Fibroblast of lung (primary cell): Measurements from ENCODE around the gene ABCG2. TPM values are rescaled to one million over a fixed set of nuclear protein-coding genes. Genes with fewer than 3 reads are reported as not detected.
A peak's percentile ranks its signal among the peaks of the same experiment; 100 is the strongest.

Experiments
- DNase-seq, 2 donors: peaks; one replicate each; pipeline versions ENCODE4 v3.0.0 to v3.0.0-alpha.2; 2010; ENCODE audit warnings: low read depth in 2 of 2
- H2AFZ ChIP-seq: 2 replicates; pipeline ENCODE4 v1.5.1; 2012; ENCODE audit warnings: low read length, control low read depth, inconsistent platforms
- H3K27ac ChIP-seq: 2 replicates; pipeline ENCODE4 v1.5.1; 2011; ENCODE audit warnings: low read length, control low read depth; ENCODE audit not compliant: insufficient read depth
- H3K27me3 ChIP-seq: 2 replicates; pipeline ENCODE4 v1.5.1; 2011; ENCODE audit warnings: mild to moderate bottlenecking, low read length; ENCODE audit not compliant: control insufficient read depth, insufficient read depth
- H3K36me3 ChIP-seq: 2 replicates; pipeline ENCODE4 v1.5.1; 2011; ENCODE audit warnings: low read length; ENCODE audit not compliant: control insufficient read depth, insufficient read depth
- H3K4me1 ChIP-seq: 2 replicates; pipeline ENCODE4 v1.5.1; 2011; ENCODE audit warnings: low read length; ENCODE audit not compliant: control insufficient read depth, insufficient read depth; ENCODE audit errors: extremely low read depth
- H3K4me2 ChIP-seq: 2 replicates; pipeline ENCODE4 v1.5.1; 2011; ENCODE audit warnings: low read length, control low read depth; ENCODE audit not compliant: insufficient read depth; ENCODE audit errors: extremely low read depth
- H3K4me3 ChIP-seq, 4 experiments: fragments of 200-600 bp in 1 of 4; sonication (generic) in 1 of 4; replicated peaks in 1 of 4; 2 replicates each; pipeline ENCODE4 v1.5.1; 2011 to 2016; ENCODE audit warnings: low read length in 4 of 4, low read depth in 3 of 4, mild to moderate bottlenecking in 3 of 4, control low read depth in 2 of 4, inconsistent platforms in 1 of 4, mixed read lengths in 1 of 4; ENCODE audit not compliant: insufficient read depth in 1 of 4; ENCODE audit errors: control extremely low read depth in 1 of 4
- H3K79me2 ChIP-seq: 2 replicates; pipeline ENCODE4 v1.5.1; 2012; ENCODE audit warnings: mild to moderate bottlenecking, low read length, inconsistent platforms; ENCODE audit not compliant: control insufficient read depth, insufficient read depth
- H3K9ac ChIP-seq: 2 replicates; pipeline ENCODE4 v1.5.1; 2011; ENCODE audit warnings: mild to moderate bottlenecking, low read length, control low read depth; ENCODE audit not compliant: insufficient read depth
- H3K9me3 ChIP-seq: 2 replicates; pipeline ENCODE4 v1.5.1; 2012; ENCODE audit warnings: low read depth, low read length; ENCODE audit not compliant: control insufficient read depth, insufficient read depth
- H4K20me1 ChIP-seq: 2 replicates; pipeline ENCODE4 v1.5.1; 2011; ENCODE audit warnings: low read length; ENCODE audit not compliant: control insufficient read depth, insufficient read depth; ENCODE audit errors: extremely low read depth
- CTCF ChIP-seq, 2 donors: IDR thresholded peaks in 1 of 2; conservative IDR thresholded peaks in 1 of 2; 1 replicate in 1 of 2; 2 replicates in 1 of 2; pipeline ENCODE4 v1.5.1; 2011 to 2012; ENCODE audit warnings: low read length in 2 of 2, control low read depth in 1 of 2, inconsistent platforms in 1 of 2, low read depth in 1 of 2, mild to moderate bottlenecking in 1 of 2
- EZH2 ChIP-seq: IDR thresholded peaks from 2 replicates; pipeline ENCODE4 v1.5.1; 2012; ENCODE audit warnings: low read length, control low read depth, mild to moderate bottlenecking; ENCODE audit errors: missing control alignments
- polyA plus RNA-seq, 2 donors: library from polyadenylated mRNA; depleted of rRNA in 1 of 2; stranded (reverse) in 1 of 2; unstranded in 1 of 2; fragments of >200 nt; gene quantifications; 2 replicates each; pipeline ENCODE4 v1.2.1, GENCODE V29; 2011 to 2012; ENCODE audit warnings: missing spikeins in 1 of 2
- total RNA-seq: library from RNA; depleted of rRNA; stranded (reverse); fragments of >200 nt; gene quantifications from 2 replicates; pipeline ENCODE4 v1.2.1, GENCODE V29; 2014

ABCG2 gene
- total and polyA plus RNA-seq, 2 donors (not counting 1 experiment from before 2014, with no cell fraction given), result 1.3 to 5.5 TPM

- H3K4me1 ChIP-seq, result no peaks in the 10 kb centered on the region
- H2AFZ ChIP-seq, result no peak overlapping the region
- no peaks in the 10 kb centered on the region for H3K36me3 ChIP-seq
- H3K4me3 ChIP-seq, result no peak overlapping the region
- no peaks in the 10 kb centered on the region for H3K79me2 ChIP-seq
- no peak for DNase-seq
- H3K27me3 ChIP-seq, result no peaks in the 10 kb centered on the region
- TF ChIP-seq CTCF (conservative IDR thresholded peaks at IDR 0.05 in 1 of 2, IDR thresholded peaks at IDR 0.05 in 1 of 2; ENCODE audit: low read depth in 1 of 2, low read length in 2 of 2) (no peak), EZH2 (no peak)
- no peak overlapping the region for H3K4me2 ChIP-seq
- H3K9me3 ChIP-seq, result no peaks in the 10 kb centered on the region
- no peaks in the 10 kb centered on the region for H4K20me1 ChIP-seq
- no peak overlapping the region for H3K27ac ChIP-seq
- H3K9ac ChIP-seq, result no peak overlapping the region
Measured at GRCh38 chr4:88144866-88145300, 13.6 kb downstream of the ABCG2 start.

GRCh38 chr4:88144048-88144447 is 14.4 kb downstream of the ABCG2 start:
- H3K9me3 ChIP-seq, result no peaks in the 10 kb centered on the region
- H3K27me3 ChIP-seq, result no peaks in the 10 kb centered on the region
- H3K9ac ChIP-seq, result no peak overlapping the region
- no peaks in the 10 kb centered on the region for H3K36me3 ChIP-seq
- H3K4me2 ChIP-seq, result no peak overlapping the region
- no peak for TF ChIP-seq EZH2
- no peak for TF ChIP-seq CTCF (conservative IDR thresholded peaks at IDR 0.05 in 1 of 2, IDR thresholded peaks at IDR 0.05 in 1 of 2; ENCODE audit: low read depth in 1 of 2, low read length in 2 of 2)
- H3K4me1 ChIP-seq, result no peaks in the 10 kb centered on the region
- no peaks in the 10 kb centered on the region for H3K79me2 ChIP-seq
- no peak for DNase-seq
- no peak overlapping the region for H3K27ac ChIP-seq
- no peak overlapping the region for H3K4me3 ChIP-seq
- H4K20me1 ChIP-seq, result no peaks in the 10 kb centered on the region
- H2AFZ ChIP-seq, result no peak overlapping the region

GRCh38 chr4:88143504-88143903 is 14.9 kb downstream of the ABCG2 start:
- no peaks in the 10 kb centered on the region for H3K36me3 ChIP-seq
- DNase-seq, result peak; percentile 18 to 87
- no peaks in the 10 kb centered on the region for H3K27me3 ChIP-seq
- peak overlapping the region; percentile 2 for H3K27ac ChIP-seq
- H3K79me2 ChIP-seq, result no peaks in the 10 kb centered on the region
- no peak overlapping the region for H2AFZ ChIP-seq
- H3K4me3 ChIP-seq, result no peak overlapping the region
- no peaks in the 10 kb centered on the region for H4K20me1 ChIP-seq
- H3K4me2 ChIP-seq, result no peak overlapping the region
- H3K9ac ChIP-seq, result no peak overlapping the region
- no peaks in the 10 kb centered on the region for H3K4me1 ChIP-seq
- H3K9me3 ChIP-seq, result no peaks in the 10 kb centered on the region
- TF ChIP-seq EZH2, result no peak
